Measurements from ENCODE around the gene TMEM184A.

DNA sequence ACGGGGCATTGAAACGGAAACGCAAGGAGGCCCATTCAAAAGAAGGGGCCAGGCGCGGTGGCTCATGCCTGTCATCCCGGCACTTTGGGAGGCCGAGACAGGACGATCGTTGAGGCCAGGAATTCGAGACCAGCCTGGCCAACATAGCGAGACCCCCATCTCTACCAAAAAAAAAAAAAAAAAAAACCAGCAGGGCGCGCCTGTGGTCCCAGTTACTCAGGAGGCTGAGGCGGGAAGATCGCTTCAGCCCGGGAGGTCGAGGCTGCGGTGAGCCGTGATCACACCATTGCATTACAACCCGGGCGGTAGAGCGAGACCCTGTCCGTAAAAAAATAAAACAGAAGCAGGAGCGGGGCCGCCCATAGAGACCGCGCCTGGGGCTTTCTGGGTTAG lies 13.4 kb upstream of the TMEM184A start:
- TF ChIP-seq POLR2A (IDR thresholded peaks at IDR 0.05; ENCODE audit: low read depth, low read length) (no peak), MYC (IDR thresholded peaks at IDR 0.05; ENCODE audit: low read depth, low read length) (no peak), POLR2AphosphoS5 (IDR thresholded peaks at IDR 0.05; ENCODE audit: insufficient read depth, low read depth, low read length) (no peak)
- TF ChIP-seq, protein P1, sequence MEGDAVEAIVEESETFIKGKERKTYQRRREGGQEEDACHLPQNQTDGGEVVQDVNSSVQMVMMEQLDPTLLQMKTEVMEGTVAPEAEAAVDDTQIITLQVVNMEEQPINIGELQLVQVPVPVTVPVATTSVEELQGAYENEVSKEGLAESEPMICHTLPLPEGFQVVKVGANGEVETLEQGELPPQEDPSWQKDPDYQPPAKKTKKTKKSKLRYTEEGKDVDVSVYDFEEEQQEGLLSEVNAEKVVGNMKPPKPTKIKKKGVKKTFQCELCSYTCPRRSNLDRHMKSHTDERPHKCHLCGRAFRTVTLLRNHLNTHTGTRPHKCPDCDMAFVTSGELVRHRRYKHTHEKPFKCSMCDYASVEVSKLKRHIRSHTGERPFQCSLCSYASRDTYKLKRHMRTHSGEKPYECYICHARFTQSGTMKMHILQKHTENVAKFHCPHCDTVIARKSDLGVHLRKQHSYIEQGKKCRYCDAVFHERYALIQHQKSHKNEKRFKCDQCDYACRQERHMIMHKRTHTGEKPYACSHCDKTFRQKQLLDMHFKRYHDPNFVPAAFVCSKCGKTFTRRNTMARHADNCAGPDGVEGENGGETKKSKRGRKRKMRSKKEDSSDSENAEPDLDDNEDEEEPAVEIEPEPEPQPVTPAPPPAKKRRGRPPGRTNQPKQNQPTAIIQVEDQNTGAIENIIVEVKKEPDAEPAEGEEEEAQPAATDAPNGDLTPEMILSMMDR (IDR thresholded peaks at IDR 0.05; ENCODE audit: extremely low read depth in 1 of 2, insufficient read depth in 1 of 2, low read depth in 1 of 2, low read length in 2 of 2), result no peak
- TF ChIP-seq, protein P2, sequence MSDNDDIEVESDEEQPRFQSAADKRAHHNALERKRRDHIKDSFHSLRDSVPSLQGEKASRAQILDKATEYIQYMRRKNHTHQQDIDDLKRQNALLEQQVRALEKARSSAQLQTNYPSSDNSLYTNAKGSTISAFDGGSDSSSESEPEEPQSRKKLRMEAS (IDR thresholded peaks at IDR 0.05; ENCODE audit: insufficient read depth, insufficient read length), result no peak

All from endothelial cell of umbilical vein (primary cell).